ENCODE measurements around the gene GRIA4.
A peak's percentile ranks its signal among the peaks of the same experiment; 100 is the strongest.

The GRIA4 gene

GRCh38 chr11:105609832-105610781, at the start of gene GRIA4:
TSS of gene GRIA4 (plus strand) at chr11:105610073. CDS start at chr11:105610998, 925 bp downstream.
- peak; percentile 21 for DNase-seq

- no peak for DNase-seq
Measured at GRCh38 chr11:105573091-105573490, 36.8 kb upstream of the GRIA4 start.

GRCh38 chr11:105574974-105575373, 34.9 kb upstream of the GRIA4 start:
- no peak for DNase-seq

- no peak for DNase-seq
Measured at GRCh38 chr11:105577641-105578040, 32.2 kb upstream of the GRIA4 start.

- DNase-seq, result no peak
Measured at GRCh38 chr11:105579111-105579510, 30.8 kb upstream of the GRIA4 start.

GRCh38 chr11:105582497-105582896, 27.4 kb upstream of the GRIA4 start:
- no peak for DNase-seq

GRCh38 chr11:105588001-105588400, 21.9 kb upstream of the GRIA4 start:
- no peak for DNase-seq

- DNase-seq, result no peak
Measured at GRCh38 chr11:105589346-105589745, 20.5 kb upstream of the GRIA4 start.

- no peak for DNase-seq
Measured at GRCh38 chr11:105592035-105592434, 17.8 kb upstream of the GRIA4 start.

GRCh38 chr11:105598371-105598770, 11.5 kb upstream of the GRIA4 start:
- DNase-seq, result no peak

- no peak for DNase-seq
Measured at GRCh38 chr11:105603156-105603555, 6.7 kb upstream of the GRIA4 start.

- peak; percentile 24 to 28 for DNase-seq
Measured at GRCh38 chr11:105609341-105609781, 512 bp upstream of the GRIA4 start.

- DNase-seq, result no peak
Measured at GRCh38 chr11:105610871-105611571, 1.1 kb downstream of the GRIA4 start.

GRCh38 chr11:105611572-105612441, 1.9 kb downstream of the GRIA4 start:
- DNase-seq, result no peak

GRCh38 chr11:105612771-105613170, 2.9 kb downstream of the GRIA4 start:
- no peak for DNase-seq

GRCh38 chr11:105613183-105613582, 3.3 kb downstream of the GRIA4 start:
- DNase-seq, result no peak

GRCh38 chr11:105618343-105618955, 8.6 kb downstream of the GRIA4 start:
- no peak for DNase-seq

GRCh38 chr11:105619556-105619955, 9.7 kb downstream of the GRIA4 start:
- DNase-seq, result no peak

- no peak for DNase-seq
Measured at GRCh38 chr11:105622016-105622415, 12.1 kb downstream of the GRIA4 start.

- no peak for DNase-seq
Measured at GRCh38 chr11:105632316-105632715, 22.4 kb downstream of the GRIA4 start.

- no peak for DNase-seq
Measured at GRCh38 chr11:105635466-105635865, 25.6 kb downstream of the GRIA4 start.

- DNase-seq, result no peak
Measured at GRCh38 chr11:105636496-105636895, 26.6 kb downstream of the GRIA4 start.
